Naive thymus-derived CD4-positive, alpha-beta T cell (primary cell): ENCODE results near the gene IFT43. TPM values are rescaled to one million over a fixed set of nuclear protein-coding genes. Genes with fewer than 3 reads are reported as not detected.

Experiments
- ATAC-seq: fragments of 150-1000 bp; cut with Tn5 transposase; 2 replicates; pipeline ENCODE4 v1.10.0; 2021; ENCODE audit warnings: mild to moderate bottlenecking, moderate library complexity
- CTCF ChIA-PET: fragments of 350-600 bp; sonication (Branson Sonifier 250); formaldehyde crosslinking; loops from one replicate; lab custom pipeline; 2021; ENCODE audit warnings: antibody characterized with exemption; lab: Charles Lee
- POLR2A ChIA-PET: fragments of 350-600 bp; sonication (Branson Sonifier 250); formaldehyde crosslinking; loops from one replicate; lab custom pipeline; 2021; ENCODE audit warnings: antibody characterized with exemption, inconsistent platforms; lab: Charles Lee
- DNase-seq, 9 donors: peaks; one replicate each; pipeline versions ENCODE4 v3.0.0 to v3.0.0-alpha.2; 2020 to 2022; ENCODE audit warnings: mixed read lengths in 1 of 9
- H3K27ac ChIP-seq: one replicate; pipeline ENCODE4 v1.7.0; 2013; ENCODE audit warnings: mild to moderate bottlenecking, low read depth, low read length, moderate library complexity
- H3K27me3 ChIP-seq, 2 donors: one replicate each; pipeline ENCODE4 v1.7.0; 2013; ENCODE audit warnings: low read length in 2 of 2, mild to moderate bottlenecking in 2 of 2, moderate library complexity in 2 of 2; ENCODE audit not compliant: control insufficient read depth in 2 of 2, insufficient read depth in 2 of 2
- H3K36me3 ChIP-seq, 3 experiments: 1 replicate in 2 of 3; 2 replicates in 1 of 3; pipeline ENCODE4 v1.7.0; 2013; ENCODE audit warnings: low read length in 3 of 3, mild to moderate bottlenecking in 3 of 3, moderate library complexity in 1 of 3; ENCODE audit not compliant: insufficient read depth in 3 of 3, control insufficient read depth in 2 of 3
- H3K4me1 ChIP-seq, 2 donors: one replicate each; pipeline ENCODE4 v1.7.0; 2013; ENCODE audit warnings: low read length in 2 of 2, mild to moderate bottlenecking in 2 of 2, moderate library complexity in 1 of 2; ENCODE audit not compliant: control insufficient read depth in 2 of 2, insufficient read depth in 2 of 2
- H3K4me3 ChIP-seq: 2 replicates; pipeline ENCODE4 v1.7.0; 2013; ENCODE audit warnings: mild to moderate bottlenecking, low read length
- H3K9me3 ChIP-seq, 3 experiments: 1 replicate in 2 of 3; 2 replicates in 1 of 3; pipeline ENCODE4 v1.7.0; 2013; ENCODE audit warnings: low read length in 3 of 3; ENCODE audit not compliant: control insufficient read depth in 2 of 3
- H3K27ac Mint-ChIP-seq, 9 donors: one replicate each; pipeline ENCODE4 v1.8.0; 2020 to 2022; ENCODE audit warnings: mixed read lengths in 9 of 9, mild to moderate bottlenecking in 8 of 9, moderate library complexity in 5 of 9, inconsistent platforms in 2 of 9
- H3K27me3 Mint-ChIP-seq, 5 donors: one replicate each; pipeline ENCODE4 v1.8.0; 2021 to 2022; ENCODE audit warnings: mixed read lengths in 5 of 5, mild to moderate bottlenecking in 1 of 5
- H3K36me3 Mint-ChIP-seq, 5 donors: one replicate each; pipeline ENCODE4 v1.8.0; 2020 to 2022; ENCODE audit warnings: mixed read lengths in 5 of 5, mild to moderate bottlenecking in 3 of 5, inconsistent platforms in 1 of 5
- H3K4me1 Mint-ChIP-seq, 7 donors: one replicate each; pipeline ENCODE4 v1.8.0; 2020 to 2022; ENCODE audit warnings: mixed read lengths in 7 of 7, mild to moderate bottlenecking in 3 of 7, inconsistent platforms in 1 of 7
- H3K4me3 Mint-ChIP-seq, 10 donors: one replicate each; pipeline ENCODE4 v1.8.0; 2020 to 2022; ENCODE audit warnings: mild to moderate bottlenecking in 10 of 10, mixed read lengths in 10 of 10, moderate library complexity in 6 of 10, inconsistent platforms in 2 of 10
- H3K9me3 Mint-ChIP-seq, 11 donors: one replicate each; pipeline ENCODE4 v1.8.0; 2020 to 2022; ENCODE audit warnings: mixed read lengths in 11 of 11, mild to moderate bottlenecking in 4 of 11, inconsistent platforms in 1 of 11, moderate library complexity in 1 of 11
- intact Hi-C, 2 donors: fragments of 100-400 bp; cut with micrococcal nuclease; formaldehyde crosslinking; loops; one replicate each; pipeline ENCODE4 v1.15.1; 2023
- polyA plus RNA-seq, 2 donors: library from polyadenylated mRNA; unstranded; fragments of 300-500 nt; fragmentation: Illumina TruSeq; gene quantifications; one replicate each; pipeline ENCODE4 v1.2.3, GENCODE V29; 2021
- total RNA-seq, 6 experiments: library from RNA in 5 of 6; stranded (reverse) in 5 of 6; gene quantifications; 1 replicate in 5 of 6; 2 replicates in 1 of 6; pipeline ENCODE4 v1.2.3 and lab custom pipeline; 2021 to 2026

The IFT43 gene
- total and polyA plus RNA-seq, 7 experiments from 2014 or later = 4.6 to 19.1 (median 15.4) TPM

DNA sequence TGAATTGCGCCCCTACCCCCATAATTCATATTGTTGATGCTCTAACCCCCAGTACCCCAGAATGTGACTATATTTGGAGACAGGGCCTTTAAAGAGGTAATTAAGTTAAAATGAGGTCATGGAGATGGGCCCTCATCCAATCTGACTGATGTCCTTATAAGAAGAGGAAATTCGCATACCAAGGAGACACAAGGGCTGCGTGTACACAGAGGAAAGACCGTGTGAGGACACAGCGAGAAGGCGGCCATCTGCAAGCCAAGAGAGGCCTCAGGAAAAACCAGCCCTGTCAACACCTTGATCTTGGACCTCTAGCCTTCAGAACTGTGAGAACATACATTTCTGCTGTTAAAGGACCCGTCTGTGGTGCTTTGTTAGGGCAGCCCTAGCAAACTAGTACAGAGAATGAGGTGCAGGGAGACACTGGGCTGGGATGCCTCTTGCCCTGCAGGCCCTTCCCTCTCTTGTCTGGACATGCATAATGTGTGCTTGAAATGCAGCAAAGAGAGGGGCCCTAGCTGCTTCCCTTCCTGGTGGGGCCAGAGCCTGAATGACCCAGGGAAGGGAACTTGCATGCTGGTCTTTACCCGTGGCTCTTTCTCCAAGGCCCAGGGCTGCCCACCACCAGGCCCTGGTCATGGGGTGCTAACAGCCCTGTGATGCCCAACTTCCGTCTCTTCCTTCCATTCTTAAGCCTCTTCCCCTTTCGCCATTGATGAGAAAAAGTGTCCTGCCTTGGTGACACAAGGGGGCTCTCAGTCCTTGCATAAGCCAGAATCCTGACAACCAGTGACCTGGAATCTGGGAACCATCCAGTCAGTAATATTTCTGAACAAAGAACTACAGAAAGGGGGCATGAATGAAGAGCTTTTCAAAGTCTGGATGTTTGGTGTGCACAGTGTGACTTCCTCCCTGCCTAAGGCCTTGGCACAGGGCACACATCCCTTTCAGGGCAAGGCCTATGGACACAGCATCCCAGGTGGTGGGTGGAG is 116.1 kb downstream of the IFT43 start:
- H3K36me3 ChIP-seq = no peaks in the 10 kb centered on the region
- ChIA-PET POLR2A (no interaction called here), CTCF (no interaction called here)
- no peak overlapping the region for H3K4me3 Mint-ChIP-seq
- no peak for ATAC-seq
- H3K4me1 ChIP-seq = no peaks in the 10 kb centered on the region
- H3K36me3 Mint-ChIP-seq = no peaks in the 10 kb centered on the region
- H3K27me3 ChIP-seq = no peaks in the 10 kb centered on the region
- H3K9me3 Mint-ChIP-seq = peaks cover 0 to 3% (median 0%) of the 10 kb centered on the region in 11 donors
- no peaks in the 10 kb centered on the region for H3K4me1 Mint-ChIP-seq
- no peak for DNase-seq
- intact Hi-C loops = no loop called here
- no peak overlapping the region for H3K27ac ChIP-seq
- no peak overlapping the region for H3K27ac Mint-ChIP-seq
- peaks cover 5 to 29% (median 16%) of the 10 kb centered on the region in 5 donors for H3K27me3 Mint-ChIP-seq
- H3K4me3 ChIP-seq = no peak overlapping the region
- H3K9me3 ChIP-seq = no peaks in the 10 kb centered on the region

DNA sequence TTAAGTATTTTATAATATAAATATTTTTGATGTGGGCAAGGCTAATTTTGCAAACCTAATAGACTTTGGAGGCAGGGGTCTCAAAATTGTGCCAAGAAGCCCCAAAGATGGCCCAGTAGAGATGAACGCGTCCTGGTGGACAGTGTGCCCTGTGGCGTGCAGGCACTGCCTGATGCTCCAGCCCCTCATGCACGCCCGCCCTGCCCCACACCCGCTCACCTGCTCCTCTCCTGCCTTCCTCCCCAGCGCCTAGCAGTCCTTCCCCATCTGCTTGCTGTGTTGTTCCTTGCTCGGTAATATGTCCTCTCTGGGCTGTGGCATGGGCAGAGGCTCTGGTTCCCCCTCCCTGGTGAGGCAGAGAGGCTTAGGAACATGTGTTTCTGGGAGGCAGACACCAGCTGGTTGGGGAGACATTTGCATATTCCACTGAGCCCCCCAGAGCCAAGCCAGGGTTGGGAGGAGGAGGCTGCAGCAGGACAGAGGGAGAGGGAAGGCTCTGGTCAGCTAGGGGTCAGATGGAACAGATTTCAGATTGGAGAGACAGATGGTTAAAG is 119.3 kb downstream of the IFT43 start:
- Mint-ChIP-seq H3K27me3 (peaks cover 5 to 26% (median 19%) of the 10 kb centered on the region in 5 donors), H3K9me3 (peaks cover 0 to 16% (median 6%) of the 10 kb centered on the region in 11 donors)

DNA sequence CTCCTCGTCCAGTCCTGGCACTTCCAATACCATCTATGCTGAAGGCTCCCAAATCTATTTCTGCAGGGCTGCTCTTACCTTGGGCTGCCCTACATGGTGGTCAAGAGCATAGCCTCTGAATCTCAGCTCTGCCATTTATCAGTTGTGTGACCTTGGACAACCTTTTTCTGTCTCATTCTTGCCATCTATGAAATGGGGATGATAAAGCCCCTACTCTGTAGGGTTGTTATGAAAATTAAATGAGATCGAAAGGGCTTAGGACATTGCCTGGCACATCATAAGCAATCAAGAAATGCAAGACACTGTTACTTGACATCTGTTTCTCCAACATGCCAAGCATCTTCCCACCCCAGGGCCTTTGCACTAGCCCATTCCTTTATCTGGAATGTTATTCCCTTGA is 120.6 kb downstream of the IFT43 start:
- intact Hi-C loops = no loop called here
- Mint-ChIP-seq H3K27ac (no peak overlapping the region), H3K4me3 (no peak overlapping the region), H3K9me3 (peaks cover 0 to 17% (median 6%) of the 10 kb centered on the region in 11 donors), H3K27me3 (peaks cover 5 to 24% (median 19%) of the 10 kb centered on the region in 5 donors), H3K36me3 (peaks cover 0 to 7% (median 0%) of the 10 kb centered on the region in 5 donors), H3K4me1 (no peaks in the 10 kb centered on the region)
- ATAC-seq = no peak
- ChIA-PET CTCF (no interaction called here), POLR2A (interaction anchor here (0.5 kb wide), 1 partner anchor 803 kb away, joined by 3 read pairs; no protein-coding TSS in a partner anchor)
- no peak for DNase-seq
- Histone ChIP-seq H3K4me1 (no peaks in the 10 kb centered on the region), H3K9me3 (no peaks in the 10 kb centered on the region), H3K36me3 (no peaks in the 10 kb centered on the region), H3K27me3 (no peaks in the 10 kb centered on the region), H3K27ac (no peak overlapping the region), H3K4me3 (no peak overlapping the region)

More for the DNA sequence above, 119.3 kb downstream of the IFT43 start:
- no peaks in the 10 kb centered on the region for H3K9me3 ChIP-seq
- no peaks in the 10 kb centered on the region for H3K36me3 ChIP-seq
- POLR2A ChIA-PET = no interaction called here
- Mint-ChIP-seq H3K36me3 (peaks cover 0 to 7% (median 0%) of the 10 kb centered on the region in 5 donors), H3K4me1 (no peaks in the 10 kb centered on the region), H3K27ac (no peak overlapping the region), H3K4me3 (no peak overlapping the region)
- no peak for DNase-seq
- no peaks in the 10 kb centered on the region for H3K4me1 ChIP-seq
- H3K27ac ChIP-seq = no peak overlapping the region
- CTCF ChIA-PET = no interaction called here
- intact Hi-C loops = no loop called here
- no peak overlapping the region for H3K4me3 ChIP-seq
- H3K27me3 ChIP-seq = no peaks in the 10 kb centered on the region
- ATAC-seq = no peak

DNA sequence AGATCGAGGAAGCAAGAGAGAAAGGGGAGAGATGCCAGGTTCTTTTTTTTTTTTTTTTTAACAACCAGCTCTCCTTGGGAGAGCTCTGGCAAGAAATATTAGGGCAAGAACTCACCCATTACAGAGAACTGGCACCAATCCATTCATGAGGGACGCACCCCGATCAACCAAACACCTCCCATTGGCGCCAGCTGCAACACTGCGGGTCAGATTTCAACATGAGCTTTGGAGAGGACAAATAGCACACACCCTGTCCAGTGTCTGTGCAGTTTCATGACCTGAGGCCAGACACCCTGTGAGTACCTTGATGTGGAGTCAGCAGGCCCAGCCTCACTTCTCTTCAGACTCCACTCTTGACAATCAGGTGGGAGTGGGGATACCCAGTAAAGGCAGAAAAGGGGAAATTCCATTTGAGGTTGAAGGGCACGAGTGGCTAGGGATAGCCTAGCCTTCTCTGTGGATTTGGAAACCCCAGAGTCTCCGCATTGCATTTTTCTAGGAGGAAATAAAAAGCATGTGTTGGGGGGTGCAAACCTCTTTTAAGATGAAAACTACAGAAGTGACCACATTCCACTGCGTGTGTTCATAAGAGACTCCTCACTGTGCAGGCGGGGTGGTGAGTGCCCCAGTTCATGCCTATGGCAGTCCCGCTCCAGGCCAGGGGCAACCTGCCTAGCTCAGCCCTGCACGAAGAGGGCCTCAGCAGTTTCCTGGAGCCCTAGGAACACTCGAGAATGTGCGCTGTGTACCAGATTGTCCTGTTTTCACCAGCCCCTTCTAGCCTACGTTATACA is 123.7 kb downstream of the IFT43 start:
- Histone ChIP-seq H3K27ac (no peak overlapping the region), H3K36me3 (no peaks in the 10 kb centered on the region), H3K9me3 (no peaks in the 10 kb centered on the region), H3K4me3 (no peak overlapping the region), H3K27me3 (no peaks in the 10 kb centered on the region), H3K4me1 (no peaks in the 10 kb centered on the region)
- ChIA-PET CTCF (no interaction called here), POLR2A (no interaction called here)
- Mint-ChIP-seq H3K4me1 (no peaks in the 10 kb centered on the region), H3K4me3 (no peak overlapping the region), H3K27me3 (peaks cover 9 to 33% (median 18%) of the 10 kb centered on the region in 5 donors), H3K27ac (no peak overlapping the region), H3K9me3 (peaks cover 0 to 17% (median 6%) of the 10 kb centered on the region in 11 donors), H3K36me3 (peaks cover 0 to 7% (median 0%) of the 10 kb centered on the region in 5 donors)
- intact Hi-C loops = no loop called here
- DNase-seq (no peak), ATAC-seq (no peak)

DNA sequence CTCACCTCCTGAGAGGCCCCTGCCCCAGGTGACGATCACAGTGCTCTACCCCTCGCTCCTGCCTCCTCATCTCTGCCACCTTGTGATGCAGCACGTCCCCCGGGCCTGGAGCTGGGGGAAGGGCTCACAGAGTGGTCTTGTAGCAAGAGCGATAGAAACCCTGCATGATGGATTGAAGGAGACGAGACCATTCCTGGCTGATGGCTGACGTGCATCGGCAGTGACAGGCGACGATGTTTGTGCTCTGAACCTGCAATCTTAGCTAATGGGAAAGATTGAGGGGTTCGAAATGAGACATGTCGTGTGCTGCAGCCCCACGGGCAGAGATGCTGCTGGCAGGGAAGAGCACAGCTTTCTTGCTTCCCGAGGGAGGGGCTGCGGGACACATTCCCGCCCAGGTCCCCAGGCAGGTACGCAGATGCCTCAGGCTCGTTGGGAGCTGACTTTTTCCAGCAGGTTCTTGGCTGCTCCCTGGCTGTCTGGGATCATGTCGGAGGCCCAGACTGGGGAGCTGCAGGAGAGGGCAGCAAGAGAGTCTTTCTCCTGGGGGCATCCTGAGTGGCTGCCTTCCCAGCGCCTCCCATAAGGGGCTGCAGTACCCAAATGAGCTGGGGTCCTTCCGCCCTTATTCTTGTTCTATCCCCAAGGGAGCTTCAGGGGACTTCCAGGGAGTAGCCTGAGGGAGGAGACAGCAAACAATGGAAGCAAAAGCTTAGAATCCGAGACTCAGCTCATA is 127.5 kb downstream of the IFT43 start:
- H3K27ac Mint-ChIP-seq = no peak overlapping the region
- CTCF ChIA-PET = no interaction called here
- ATAC-seq = no peak
- no peak for DNase-seq
- no peaks in the 10 kb centered on the region for H3K4me1 Mint-ChIP-seq
- Histone ChIP-seq H3K36me3 (no peaks in the 10 kb centered on the region), H3K27me3 (no peaks in the 10 kb centered on the region), H3K4me1 (no peaks in the 10 kb centered on the region), H3K4me3 (no peak overlapping the region), H3K9me3 (no peaks in the 10 kb centered on the region), H3K27ac (no peak overlapping the region)
- H3K27me3 Mint-ChIP-seq = peaks cover 6 to 31% (median 12%) of the 10 kb centered on the region in 5 donors
- H3K9me3 Mint-ChIP-seq = peaks cover 0 to 16% (median 6%) of the 10 kb centered on the region in 11 donors
- POLR2A ChIA-PET = no interaction called here
- no peak overlapping the region for H3K4me3 Mint-ChIP-seq
- peaks cover 0 to 7% (median 0%) of the 10 kb centered on the region in 5 donors for H3K36me3 Mint-ChIP-seq
- intact Hi-C loops = no loop called here

DNA sequence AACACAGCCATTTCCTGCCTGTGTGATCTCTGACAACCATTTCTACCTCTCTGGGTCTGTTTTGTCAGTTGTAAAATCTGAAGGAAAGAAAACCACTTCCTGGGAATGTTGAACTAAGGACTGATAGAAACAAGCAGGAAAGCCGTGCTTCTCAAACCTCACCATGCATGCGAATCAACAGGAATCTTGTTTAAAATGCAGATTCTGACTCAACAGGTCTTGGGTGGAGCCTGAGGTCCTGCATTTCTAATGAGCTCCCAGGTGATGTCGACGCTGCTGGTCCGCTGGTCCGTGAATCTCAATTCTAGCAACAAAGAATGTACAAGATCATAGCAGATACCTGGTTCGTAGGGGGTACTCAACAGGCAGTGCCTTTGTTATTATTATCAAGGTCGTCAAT is 128.1 kb downstream of the IFT43 start:
- H3K4me3 Mint-ChIP-seq = no peak overlapping the region
- Histone ChIP-seq H3K9me3 (no peaks in the 10 kb centered on the region), H3K4me3 (no peak overlapping the region), H3K27me3 (no peaks in the 10 kb centered on the region), H3K4me1 (no peaks in the 10 kb centered on the region), H3K27ac (no peak overlapping the region), H3K36me3 (no peaks in the 10 kb centered on the region)
- intact Hi-C loops = no loop called here
- DNase-seq = no peak
- ChIA-PET CTCF (no interaction called here), POLR2A (no interaction called here)
- H3K27ac Mint-ChIP-seq = no peak overlapping the region
- H3K36me3 Mint-ChIP-seq = peaks cover 0 to 2% (median 0%) of the 10 kb centered on the region in 5 donors
- peaks cover 0 to 10% (median 2%) of the 10 kb centered on the region in 11 donors for H3K9me3 Mint-ChIP-seq
- no peaks in the 10 kb centered on the region for H3K4me1 Mint-ChIP-seq
- ATAC-seq = no peak
- H3K27me3 Mint-ChIP-seq = peaks cover 0 to 31% (median 12%) of the 10 kb centered on the region in 5 donors
